SK-N-SH (cell line): ENCODE results near the gene MYLIP.

ENCODE experiments used
- CTCF ChIP-seq: fragments of 200-600 bp; sonication (generic); IDR thresholded peaks from 2 replicates; pipeline ENCODE4 v1.6.1; 2017; ENCODE audit warnings: antibody characterized with exemption, mild to moderate bottlenecking, moderate library complexity
- EP300 ChIP-seq, 2 experiments: IDR thresholded peaks; 2 replicates each; pipeline versions ENCODE4 v1.4.0 to v1.6.1; 2012; ENCODE audit warnings: borderline replicate concordance in 1 of 2, low read depth in 1 of 2, low read length in 1 of 2
- MEF2A ChIP-seq: IDR thresholded peaks from 2 replicates; pipeline ENCODE4 v1.4.0; 2012; ENCODE audit warnings: low read depth, borderline replicate concordance
- MXI1 ChIP-seq: IDR thresholded peaks from 2 replicates; pipeline ENCODE4 v1.6.1; 2012; ENCODE audit warnings: mild to moderate bottlenecking, low read depth, low read length, improper control_type of control experiment
- NFIC ChIP-seq: IDR thresholded peaks from 2 replicates; pipeline ENCODE4 v1.4.0; 2012; ENCODE audit warnings: borderline replicate concordance
- POLR2AphosphoS5 ChIP-seq: IDR thresholded peaks from 2 replicates; pipeline ENCODE4 v1.6.1; 2012; ENCODE audit warnings: low read depth, low read length
- RFX5 ChIP-seq: IDR thresholded peaks from 2 replicates; pipeline ENCODE4 v1.6.1; 2012; ENCODE audit warnings: mild to moderate bottlenecking, improper control_type of control experiment, low read length
- RXRA ChIP-seq: IDR thresholded peaks from 2 replicates; pipeline ENCODE4 v1.4.0; 2012; ENCODE audit warnings: low read depth, mild to moderate bottlenecking, borderline replicate concordance
- SIN3A ChIP-seq: IDR thresholded peaks from 2 replicates; pipeline ENCODE4 v1.6.1; 2012; ENCODE audit warnings: low read depth, mild to moderate bottlenecking, low read length, moderate library complexity, borderline replicate concordance
- TAF1 ChIP-seq: IDR thresholded peaks from 2 replicates; pipeline ENCODE4 v1.6.1; 2012; ENCODE audit warnings: low read depth, mild to moderate bottlenecking, low read length, moderate library complexity, borderline replicate concordance
- TCF12 ChIP-seq: IDR thresholded peaks from 2 replicates; pipeline ENCODE4 v1.4.0; 2012
- TF ChIP-seq, protein P1 (sequence below): IDR thresholded peaks from 2 replicates; pipeline ENCODE4 v1.6.1; 2012; ENCODE audit warnings: mild to moderate bottlenecking, low read depth, low read length, moderate library complexity
- TF ChIP-seq, protein P2 (sequence below): fragments of 150-350 bp; IDR thresholded peaks from 2 replicates; pipeline ENCODE4 v1.6.1; 2017; ENCODE audit warnings: antibody characterized with exemption, low read length, low read depth, borderline replicate concordance

GRCh38 chr6:16168858-16169257 lies 40.0 kb downstream of the MYLIP start:
- TF ChIP-seq CTCF (peak; percentile 57), RXRA (no peak), SIN3A (no peak), TCF12 (no peak), TAF1 (no peak), EP300 (IDR thresholded peaks at IDR 0.05; ENCODE audit: borderline replicate concordance in 1 of 2, low read depth in 1 of 2, low read length in 1 of 2) (no peak), RFX5 (no peak), POLR2AphosphoS5 (no peak), MXI1 (no peak), NFIC (no peak), MEF2A (no peak)
- TF ChIP-seq, protein P1, sequence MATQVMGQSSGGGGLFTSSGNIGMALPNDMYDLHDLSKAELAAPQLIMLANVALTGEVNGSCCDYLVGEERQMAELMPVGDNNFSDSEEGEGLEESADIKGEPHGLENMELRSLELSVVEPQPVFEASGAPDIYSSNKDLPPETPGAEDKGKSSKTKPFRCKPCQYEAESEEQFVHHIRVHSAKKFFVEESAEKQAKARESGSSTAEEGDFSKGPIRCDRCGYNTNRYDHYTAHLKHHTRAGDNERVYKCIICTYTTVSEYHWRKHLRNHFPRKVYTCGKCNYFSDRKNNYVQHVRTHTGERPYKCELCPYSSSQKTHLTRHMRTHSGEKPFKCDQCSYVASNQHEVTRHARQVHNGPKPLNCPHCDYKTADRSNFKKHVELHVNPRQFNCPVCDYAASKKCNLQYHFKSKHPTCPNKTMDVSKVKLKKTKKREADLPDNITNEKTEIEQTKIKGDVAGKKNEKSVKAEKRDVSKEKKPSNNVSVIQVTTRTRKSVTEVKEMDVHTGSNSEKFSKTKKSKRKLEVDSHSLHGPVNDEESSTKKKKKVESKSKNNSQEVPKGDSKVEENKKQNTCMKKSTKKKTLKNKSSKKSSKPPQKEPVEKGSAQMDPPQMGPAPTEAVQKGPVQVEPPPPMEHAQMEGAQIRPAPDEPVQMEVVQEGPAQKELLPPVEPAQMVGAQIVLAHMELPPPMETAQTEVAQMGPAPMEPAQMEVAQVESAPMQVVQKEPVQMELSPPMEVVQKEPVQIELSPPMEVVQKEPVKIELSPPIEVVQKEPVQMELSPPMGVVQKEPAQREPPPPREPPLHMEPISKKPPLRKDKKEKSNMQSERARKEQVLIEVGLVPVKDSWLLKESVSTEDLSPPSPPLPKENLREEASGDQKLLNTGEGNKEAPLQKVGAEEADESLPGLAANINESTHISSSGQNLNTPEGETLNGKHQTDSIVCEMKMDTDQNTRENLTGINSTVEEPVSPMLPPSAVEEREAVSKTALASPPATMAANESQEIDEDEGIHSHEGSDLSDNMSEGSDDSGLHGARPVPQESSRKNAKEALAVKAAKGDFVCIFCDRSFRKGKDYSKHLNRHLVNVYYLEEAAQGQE, result no peak
- TF ChIP-seq, protein P2, sequence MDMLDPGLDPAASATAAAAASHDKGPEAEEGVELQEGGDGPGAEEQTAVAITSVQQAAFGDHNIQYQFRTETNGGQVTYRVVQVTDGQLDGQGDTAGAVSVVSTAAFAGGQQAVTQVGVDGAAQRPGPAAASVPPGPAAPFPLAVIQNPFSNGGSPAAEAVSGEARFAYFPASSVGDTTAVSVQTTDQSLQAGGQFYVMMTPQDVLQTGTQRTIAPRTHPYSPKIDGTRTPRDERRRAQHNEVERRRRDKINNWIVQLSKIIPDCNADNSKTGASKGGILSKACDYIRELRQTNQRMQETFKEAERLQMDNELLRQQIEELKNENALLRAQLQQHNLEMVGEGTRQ, result no peak
